IPS-11a (cell line): Measurements from ENCODE around the gene TUBD1.

Experiments
- H3K4me3 ChIP-seq: one replicate; pipeline ENCODE4 v1.5.1; 2013; ENCODE audit warnings: low read depth, low read length, control low read depth

TUBD1 gene

DNA sequence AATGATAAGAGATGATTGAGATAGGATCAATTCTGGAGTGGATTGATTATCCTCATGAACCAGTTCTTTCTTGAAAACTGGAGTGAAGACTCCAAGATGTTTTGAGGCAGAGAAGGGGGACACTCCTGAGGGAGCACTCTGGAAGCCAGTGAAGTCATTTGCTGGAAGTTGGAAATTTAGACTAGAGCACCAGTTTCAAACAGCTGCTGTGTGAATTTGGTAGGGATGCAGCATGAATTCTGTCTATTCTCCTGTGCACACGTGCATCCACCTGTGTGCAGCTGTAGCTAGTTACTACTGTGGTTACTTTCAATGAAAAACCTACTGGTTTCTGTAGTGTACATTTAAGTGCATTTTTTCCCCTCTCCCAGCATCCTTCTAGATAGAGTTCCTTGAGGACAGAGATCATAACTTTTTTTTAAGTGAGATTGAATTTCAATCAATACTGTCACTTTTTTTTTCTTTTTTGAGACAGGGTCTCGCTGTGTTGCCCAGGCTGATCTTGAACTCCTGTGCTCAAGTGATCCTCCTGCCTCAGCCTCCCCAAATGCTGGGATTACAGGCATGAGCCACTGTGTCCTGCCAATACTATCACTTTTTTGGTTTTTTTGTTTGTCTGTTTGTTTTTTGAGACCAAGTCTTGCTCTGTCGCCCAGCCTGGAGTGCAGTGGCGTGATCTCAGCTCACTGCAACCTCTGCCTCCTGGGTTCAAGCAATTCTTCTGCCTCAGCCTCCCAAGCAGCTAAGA is 65.9 kb downstream of the TUBD1 start:
- no peak overlapping the region for H3K4me3 ChIP-seq

- no peak overlapping the region for H3K4me3 ChIP-seq
Observed at GRCh38 chr17:59825533-59826322, 67.0 kb downstream of the TUBD1 start.

- no peak overlapping the region for H3K4me3 ChIP-seq
Observed at GRCh38 chr17:59815965-59816364, 76.8 kb downstream of the TUBD1 start.

DNA sequence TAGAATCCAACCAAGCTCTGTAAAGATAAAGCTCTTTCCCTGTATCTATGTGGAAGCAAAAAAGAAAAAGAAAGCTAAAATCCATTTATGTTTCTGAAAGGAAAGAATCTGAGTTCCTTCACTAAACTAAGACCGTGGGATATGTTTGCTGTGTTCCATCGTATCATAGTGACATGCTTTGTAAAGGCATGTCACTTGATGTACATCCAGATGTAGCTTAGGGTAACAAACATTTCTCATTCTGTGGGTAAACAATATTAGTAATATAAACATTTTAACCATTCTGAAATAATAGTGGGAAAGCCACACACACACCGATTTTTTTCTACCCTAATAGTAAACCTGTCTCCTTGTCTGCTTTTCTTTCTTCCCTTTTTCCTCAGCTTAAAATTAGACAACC is 78.1 kb downstream of the TUBD1 start:
- no peak overlapping the region for H3K4me3 ChIP-seq

GRCh38 chr17:59814276-59814675 is 78.5 kb downstream of the TUBD1 start:
- H3K4me3 ChIP-seq: no peak overlapping the region

DNA sequence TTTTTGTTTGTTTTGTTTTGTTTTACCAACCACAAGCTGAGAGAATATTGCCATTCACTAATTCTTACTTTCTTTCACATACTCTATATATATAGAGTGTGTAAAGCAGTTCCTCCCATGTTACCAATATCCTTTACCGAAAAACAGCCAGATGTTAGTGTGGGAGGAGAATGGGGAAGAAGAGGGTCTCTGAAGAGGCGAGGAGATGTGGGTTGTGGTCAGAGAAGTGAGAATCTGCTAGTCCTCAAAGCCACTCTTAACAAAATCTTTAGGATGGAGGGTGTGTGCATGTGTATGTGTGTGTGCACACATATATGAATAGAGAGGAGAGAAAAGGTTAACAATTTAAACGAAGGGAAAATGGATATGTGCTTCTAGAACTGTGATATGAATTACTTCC is 80.6 kb downstream of the TUBD1 start:
- H3K4me3 ChIP-seq: no peak overlapping the region

DNA sequence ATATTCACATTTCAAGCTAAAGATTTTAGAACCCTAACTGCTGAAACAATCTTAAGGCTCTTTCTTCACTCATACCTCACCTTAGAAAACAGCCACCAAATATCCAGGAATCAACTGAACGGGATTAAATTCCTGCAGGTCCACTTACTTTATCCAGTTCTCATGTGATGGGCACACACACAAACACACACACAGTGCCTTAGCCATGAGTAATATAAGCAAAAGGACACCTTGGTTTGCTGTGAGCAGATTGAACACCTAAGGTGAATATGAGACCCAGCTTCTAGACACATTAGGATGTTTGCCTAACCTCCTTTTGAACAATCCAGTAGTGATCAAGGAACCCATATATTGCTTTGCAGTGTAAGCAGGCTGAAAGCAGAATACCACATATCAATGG is 81.5 kb downstream of the TUBD1 start:
- H3K4me3 ChIP-seq: no peak overlapping the region

DNA sequence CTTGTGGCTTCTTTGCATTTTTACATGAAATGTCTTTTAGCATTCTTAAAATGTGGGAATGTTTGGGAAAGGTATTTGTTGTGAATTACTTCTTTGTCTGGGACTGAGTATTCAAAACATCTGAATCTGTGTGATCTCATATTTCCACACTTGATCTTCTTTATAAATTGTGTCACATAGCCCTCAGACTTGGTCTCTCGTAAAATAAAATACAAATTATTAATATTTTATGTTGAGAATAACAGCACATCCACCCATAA is 81.9 kb downstream of the TUBD1 start:
- H3K4me3 ChIP-seq: no peak overlapping the region
